H1 (cell line): Measurements from ENCODE around the gene AMH. TPM values are rescaled to one million over a fixed set of nuclear protein-coding genes. Genes with fewer than 3 reads are reported as not detected.

ENCODE experiments used
- ASH2L ChIP-seq: fragments of 200-600, 300-600 bp; sonication (generic); IDR thresholded peaks from one replicate; pipeline ENCODE4 v1.7.1; 2017; ENCODE audit warnings: low read length
- CBX8 ChIP-seq: fragments of 300-800, 300-1000 bp; sonication (generic); IDR thresholded peaks from 2 replicates; pipeline ENCODE4 v1.7.1; 2016; ENCODE audit warnings: low read depth, low read length, borderline replicate concordance
- SIN3A ChIP-seq, 2 experiments: IDR thresholded peaks in 1 of 2; conservative IDR thresholded peaks in 1 of 2; 2 replicates each; pipeline ENCODE4 v1.6.1; 2011 to 2012; ENCODE audit warnings: low read length in 2 of 2, improper control_type of control experiment in 1 of 2, low read depth in 1 of 2, mild to moderate bottlenecking in 1 of 2
- SP1 ChIP-seq: IDR thresholded peaks from 2 replicates; pipeline ENCODE4 v1.6.1; 2011; ENCODE audit warnings: low read depth, low read length
- TAF7 ChIP-seq: optimal IDR thresholded peaks from 2 replicates; pipeline ENCODE3; 2011; ENCODE audit warnings: low read depth, mild to moderate bottlenecking, inconsistent platforms, low read length, moderate library complexity, borderline replicate concordance
- TEAD4 ChIP-seq: IDR thresholded peaks from 2 replicates; pipeline ENCODE4 v1.6.1; 2012; ENCODE audit warnings: low read depth, low read length, inconsistent platforms, mixed read lengths
- polyA plus RNA-seq, 7 experiments: library from polyadenylated mRNA; depleted of rRNA in 3 of 7; stranded (reverse) in 5 of 7; unstranded in 2 of 7; fragments of >200 nt in 5 of 7; fragments of 200-250 nt in 2 of 7; gene quantifications; 1 replicate in 5 of 7; 2 replicates in 1 of 7; 4 replicates in 1 of 7; pipeline versions ENCODE4 v1.2.1 to v1.2.3, GENCODE V29; 2011 to 2013; ENCODE audit warnings: missing spikeins in 2 of 7, mixed read lengths in 2 of 7
- total RNA-seq: library from RNA; stranded (reverse); fragmentation: NEBNext Ultra II Directional; extraction: Animal tissue kit (Norgen Biotek cat#: 25700); gene quantifications from 2 replicates; pipeline ENCODE4 v1.2.1, GENCODE V29; 2021

Gene AMH
- total and polyA plus RNA-seq, 2 of the 8 experiments (the other 6 are each of a cell fraction or from before 2014, with no cell fraction given), result 10.5 to 15.4 TPM

DNA sequence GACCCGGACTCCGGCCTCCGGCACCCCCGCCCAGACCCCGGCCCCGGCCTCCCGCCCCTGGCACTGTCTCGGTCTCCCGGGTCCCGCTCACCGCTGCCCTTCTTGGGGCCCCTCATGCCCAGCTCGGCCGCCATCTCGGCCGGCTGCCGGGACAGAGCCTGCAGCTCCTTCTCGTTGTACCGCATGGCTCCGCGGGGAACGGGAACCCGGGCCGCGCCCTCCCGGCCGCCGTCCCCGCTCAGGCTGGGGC, 13.1 kb upstream of the AMH start (continued):
- TF ChIP-seq SP1 (0 out of 2 replicates have a peak, but pooled peaks have one; percentile 28), TEAD4 (no peak), CBX8 (no peak), SIN3A (conservative IDR thresholded peaks at IDR 0.05 in 1 of 2, IDR thresholded peaks at IDR 0.05 in 1 of 2; ENCODE audit: low read depth in 1 of 2, low read length in 2 of 2) (0 out of 4 replicates have a peak, but pooled peaks of 1 of the 2 experiments have one; percentile 69), TAF7 (peak; percentile 66), ASH2L (no peak)
